ENCODE data around the gene PARP8. TPM values are rescaled to one million over a fixed set of nuclear protein-coding genes. Genes with fewer than 3 reads are reported as not detected.

PARP8 gene
- total RNA-seq, 1 experiment from 2014 or later: 31.5 TPM

GRCh38 chr5:50822761-50823160, 156.3 kb downstream of the PARP8 start:
- H3K4me3 ChIP-seq (ENCODE audit: low read length): no peak overlapping the region
- no peak overlapping the region for H3K27ac ChIP-seq (ENCODE audit: low read length)
- H3K9me3 ChIP-seq (ENCODE audit: low read length): no peaks in the 10 kb centered on the region
- H3K9ac ChIP-seq (ENCODE audit: low read length): no peak overlapping the region
- H3K27me3 ChIP-seq (ENCODE audit: low read length): no peaks in the 10 kb centered on the region
- no peaks in the 10 kb centered on the region for H3K79me2 ChIP-seq (ENCODE audit: low read length)
- peaks cover 11% of the 10 kb centered on the region for H3K4me1 ChIP-seq (ENCODE audit: low read length)
- H2AFZ ChIP-seq (ENCODE audit: low read length): no peak overlapping the region
- H4K20me1 ChIP-seq (ENCODE audit: insufficient read depth, low read depth, low read length): no peaks in the 10 kb centered on the region
- no peaks in the 10 kb centered on the region for H3K9me2 ChIP-seq (replicated peaks; ENCODE audit: insufficient read depth, low read length)
- no peak for DNase-seq
- no peak overlapping the region for H3K4me2 ChIP-seq (ENCODE audit: low read depth, low read length, poor library complexity, severe bottlenecking)
- no peaks in the 10 kb centered on the region for H3K36me3 ChIP-seq (ENCODE audit: insufficient read depth, low read length)

- no peaks in the 10 kb centered on the region for H3K9me3 ChIP-seq (ENCODE audit: low read length)
- H4K20me1 ChIP-seq (ENCODE audit: insufficient read depth, low read depth, low read length): no peaks in the 10 kb centered on the region
These were observed 157.1 kb downstream of the PARP8 start for GRCh38 chr5:50823568-50823967.

DNA sequence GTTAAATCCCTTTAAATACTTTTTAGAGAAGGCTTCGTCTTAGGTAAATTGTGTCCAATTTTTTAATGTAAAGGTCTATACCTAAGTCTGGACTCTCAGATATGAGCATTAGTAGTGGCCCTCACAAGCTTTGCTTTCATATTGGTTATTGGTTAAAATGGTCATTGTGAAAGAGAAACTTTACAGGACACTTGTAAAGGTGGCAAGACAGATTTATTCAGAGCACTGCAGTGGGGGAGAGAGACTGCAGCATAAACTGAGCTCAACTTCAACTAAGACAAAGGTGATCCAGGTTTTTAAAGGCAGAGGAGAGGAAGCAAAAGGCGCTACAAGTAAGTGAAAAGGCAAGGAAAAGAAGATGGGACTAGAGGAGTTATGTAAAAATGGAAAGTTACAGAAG, 157.7 kb downstream of the PARP8 start:
- H3K4me2 ChIP-seq (ENCODE audit: low read depth, low read length, poor library complexity, severe bottlenecking): no peak overlapping the region
- no peak overlapping the region for H3K4me3 ChIP-seq (ENCODE audit: low read length)
- no peaks in the 10 kb centered on the region for H3K79me2 ChIP-seq (ENCODE audit: low read length)
- H3K36me3 ChIP-seq (ENCODE audit: insufficient read depth, low read length): no peaks in the 10 kb centered on the region
- H4K20me1 ChIP-seq (ENCODE audit: insufficient read depth, low read depth, low read length): no peaks in the 10 kb centered on the region
- no peak overlapping the region for H3K9ac ChIP-seq (ENCODE audit: low read length)
- no peak overlapping the region for H2AFZ ChIP-seq (ENCODE audit: low read length)
- peaks cover 11% of the 10 kb centered on the region for H3K4me1 ChIP-seq (ENCODE audit: low read length)
- no peaks in the 10 kb centered on the region for H3K9me2 ChIP-seq (replicated peaks; ENCODE audit: insufficient read depth, low read length)
- no peaks in the 10 kb centered on the region for H3K27me3 ChIP-seq (ENCODE audit: low read length)
- DNase-seq: no peak
- H3K27ac ChIP-seq (ENCODE audit: low read length): no peak overlapping the region
- H3K9me3 ChIP-seq (ENCODE audit: low read length): no peaks in the 10 kb centered on the region

More at GRCh38 chr5:50823568-50823967, 157.1 kb downstream of the PARP8 start:
- Histone ChIP-seq H3K9ac (ENCODE audit: low read length) (no peak overlapping the region), H3K79me2 (ENCODE audit: low read length) (no peaks in the 10 kb centered on the region), H3K4me2 (ENCODE audit: low read depth, low read length, poor library complexity, severe bottlenecking) (no peak overlapping the region), H2AFZ (ENCODE audit: low read length) (no peak overlapping the region), H3K27me3 (ENCODE audit: low read length) (no peaks in the 10 kb centered on the region), H3K4me1 (ENCODE audit: low read length) (peaks cover 11% of the 10 kb centered on the region), H3K9me2 (replicated peaks; ENCODE audit: insufficient read depth, low read length) (no peaks in the 10 kb centered on the region), H3K27ac (ENCODE audit: low read length) (no peak overlapping the region), H3K4me3 (ENCODE audit: low read length) (no peak overlapping the region), H3K36me3 (ENCODE audit: insufficient read depth, low read length) (no peaks in the 10 kb centered on the region)
- DNase-seq: no peak

DNA sequence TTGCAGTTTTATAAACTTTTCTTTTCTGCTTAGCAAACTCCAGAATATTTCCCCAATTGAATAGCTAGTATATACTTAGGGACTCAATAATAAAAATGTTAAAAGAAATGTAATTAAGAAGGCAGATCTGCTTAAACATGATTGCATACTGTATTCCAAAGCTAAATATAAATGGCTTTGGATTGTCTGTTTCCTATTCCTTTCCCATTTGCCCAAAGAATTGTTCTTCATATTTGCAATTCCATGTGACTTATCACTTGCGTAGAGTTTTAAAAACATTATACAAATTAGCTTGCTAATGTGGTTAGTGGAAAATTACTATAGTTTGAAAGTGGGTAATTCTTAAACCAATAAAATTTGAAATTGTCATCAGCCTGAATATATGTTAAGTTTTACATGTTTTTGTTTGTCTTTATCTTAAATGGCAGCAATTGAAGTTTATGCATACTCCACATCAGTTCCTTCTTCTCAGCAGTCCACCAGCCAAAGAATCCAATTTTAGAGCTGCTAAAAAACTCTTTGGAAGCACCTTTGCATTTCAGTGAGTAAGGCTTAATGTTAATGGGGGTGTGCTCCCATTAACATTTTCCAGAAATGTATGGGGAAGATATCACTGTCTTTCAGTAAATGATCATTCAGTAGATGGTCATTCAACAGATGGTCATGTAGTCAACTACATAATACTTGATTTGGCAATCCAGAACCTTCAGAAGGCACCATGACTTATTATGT, 161.2 kb downstream of the PARP8 start:
- Histone ChIP-seq H3K27me3 (ENCODE audit: low read length) (no peaks in the 10 kb centered on the region), H3K4me2 (ENCODE audit: low read depth, low read length, poor library complexity, severe bottlenecking) (no peak overlapping the region), H3K9me2 (replicated peaks; ENCODE audit: insufficient read depth, low read length) (no peaks in the 10 kb centered on the region), H2AFZ (ENCODE audit: low read length) (no peak overlapping the region), H4K20me1 (ENCODE audit: insufficient read depth, low read depth, low read length) (no peaks in the 10 kb centered on the region), H3K79me2 (ENCODE audit: low read length) (no peaks in the 10 kb centered on the region), H3K9me3 (ENCODE audit: low read length) (no peaks in the 10 kb centered on the region), H3K9ac (ENCODE audit: low read length) (no peak overlapping the region), H3K4me1 (ENCODE audit: low read length) (peaks cover 11% of the 10 kb centered on the region), H3K4me3 (ENCODE audit: low read length) (no peak overlapping the region), H3K27ac (ENCODE audit: low read length) (no peak overlapping the region), H3K36me3 (ENCODE audit: insufficient read depth, low read length) (no peaks in the 10 kb centered on the region)
- no peak for DNase-seq

- Histone ChIP-seq H3K4me2 (ENCODE audit: low read depth, low read length, poor library complexity, severe bottlenecking) (no peak overlapping the region), H3K27me3 (ENCODE audit: low read length) (no peaks in the 10 kb centered on the region), H4K20me1 (ENCODE audit: insufficient read depth, low read depth, low read length) (no peaks in the 10 kb centered on the region), H3K36me3 (ENCODE audit: insufficient read depth, low read length) (no peaks in the 10 kb centered on the region), H3K4me3 (ENCODE audit: low read length) (no peak overlapping the region), H3K4me1 (ENCODE audit: low read length) (peaks cover 11% of the 10 kb centered on the region), H3K27ac (ENCODE audit: low read length) (no peak overlapping the region), H3K79me2 (ENCODE audit: low read length) (no peaks in the 10 kb centered on the region), H3K9me3 (ENCODE audit: low read length) (no peaks in the 10 kb centered on the region), H3K9ac (ENCODE audit: low read length) (no peak overlapping the region), H3K9me2 (replicated peaks; ENCODE audit: insufficient read depth, low read length) (no peaks in the 10 kb centered on the region), H2AFZ (ENCODE audit: low read length) (no peak overlapping the region)
- no peak for DNase-seq
These were observed 162.6 kb downstream of the PARP8 start for GRCh38 chr5:50829023-50829422.

GRCh38 chr5:50832657-50833284, 166.3 kb downstream of the PARP8 start:
- Histone ChIP-seq H4K20me1 (ENCODE audit: insufficient read depth, low read depth, low read length) (no peaks in the 10 kb centered on the region), H3K9me3 (ENCODE audit: low read length) (no peaks in the 10 kb centered on the region), H3K4me2 (ENCODE audit: low read depth, low read length, poor library complexity, severe bottlenecking) (no peak overlapping the region), H3K4me1 (ENCODE audit: low read length) (no peaks in the 10 kb centered on the region; the same call in 1 of the 2 replicates), H3K36me3 (ENCODE audit: insufficient read depth, low read length) (no peaks in the 10 kb centered on the region), H3K27ac (ENCODE audit: low read length) (no peak overlapping the region), H3K9me2 (replicated peaks; ENCODE audit: insufficient read depth, low read length) (no peaks in the 10 kb centered on the region), H2AFZ (ENCODE audit: low read length) (no peak overlapping the region), H3K4me3 (ENCODE audit: low read length) (no peak overlapping the region), H3K79me2 (ENCODE audit: low read length) (no peaks in the 10 kb centered on the region), H3K27me3 (ENCODE audit: low read length) (no peaks in the 10 kb centered on the region), H3K9ac (ENCODE audit: low read length) (no peak overlapping the region)
- DNase-seq: no peak

DNA sequence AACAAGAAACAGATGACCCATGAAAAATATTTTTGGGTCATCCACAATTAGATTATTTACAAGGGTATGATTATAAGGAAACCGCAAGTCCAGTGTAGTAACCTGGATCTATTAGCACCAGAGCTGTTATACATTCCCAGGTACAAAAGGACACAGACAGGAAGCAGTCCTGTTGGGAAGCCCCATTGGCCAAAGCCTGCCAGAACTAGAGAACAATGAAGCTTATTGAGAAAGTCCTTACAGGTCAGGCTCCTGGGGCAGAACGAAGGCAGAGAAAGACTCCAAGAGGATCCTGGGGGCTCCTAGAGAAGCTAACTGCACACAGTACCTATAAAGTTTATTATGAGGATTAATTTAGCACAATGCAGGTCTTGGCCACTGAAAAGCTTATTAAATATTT, 169.9 kb downstream of the PARP8 start:
- H3K79me2 ChIP-seq (ENCODE audit: low read length): no peaks in the 10 kb centered on the region
- no peaks in the 10 kb centered on the region for H3K9me3 ChIP-seq (ENCODE audit: low read length)
- no peaks in the 10 kb centered on the region for H4K20me1 ChIP-seq (ENCODE audit: insufficient read depth, low read depth, low read length)
- H3K36me3 ChIP-seq (ENCODE audit: insufficient read depth, low read length): no peaks in the 10 kb centered on the region
- H3K9ac ChIP-seq (ENCODE audit: low read length): no peak overlapping the region
- H3K27ac ChIP-seq (ENCODE audit: low read length): no peak overlapping the region
- H3K4me3 ChIP-seq (ENCODE audit: low read length): no peak overlapping the region
- DNase-seq: no peak
- no peak overlapping the region for H3K4me2 ChIP-seq (ENCODE audit: low read depth, low read length, poor library complexity, severe bottlenecking)
- no peak overlapping the region for H2AFZ ChIP-seq (ENCODE audit: low read length)
- H3K4me1 ChIP-seq (ENCODE audit: low read length): no peaks in the 10 kb centered on the region; the same call in 1 of the 2 replicates
- H3K27me3 ChIP-seq (ENCODE audit: low read length): no peaks in the 10 kb centered on the region
- no peaks in the 10 kb centered on the region; the same call in 1 of the 2 replicates for H3K9me2 ChIP-seq (replicated peaks; ENCODE audit: insufficient read depth, low read length)

GRCh38 chr5:50839472-50839871, 173.0 kb downstream of the PARP8 start:
- no peaks in the 10 kb centered on the region for H3K4me1 ChIP-seq (ENCODE audit: low read length)
- H3K27ac ChIP-seq (ENCODE audit: low read length): no peak overlapping the region
- no peak overlapping the region for H3K4me3 ChIP-seq (ENCODE audit: low read length)
- no peak for DNase-seq
- no peaks in the 10 kb centered on the region for H3K79me2 ChIP-seq (ENCODE audit: low read length)
- H3K9ac ChIP-seq (ENCODE audit: low read length): no peak overlapping the region
- H3K4me2 ChIP-seq (ENCODE audit: low read depth, low read length, poor library complexity, severe bottlenecking): no peak overlapping the region
- no peak overlapping the region for H2AFZ ChIP-seq (ENCODE audit: low read length)
- H3K36me3 ChIP-seq (ENCODE audit: insufficient read depth, low read length): no peaks in the 10 kb centered on the region
- no peaks in the 10 kb centered on the region for H3K9me3 ChIP-seq (ENCODE audit: low read length)
- no peaks in the 10 kb centered on the region; the same call in 1 of the 2 replicates for H3K9me2 ChIP-seq (replicated peaks; ENCODE audit: insufficient read depth, low read length)
- no peaks in the 10 kb centered on the region for H3K27me3 ChIP-seq (ENCODE audit: low read length)
- H4K20me1 ChIP-seq (ENCODE audit: insufficient read depth, low read depth, low read length): no peaks in the 10 kb centered on the region
